HEK293 (cell line): ENCODE data around the gene TFR2.
A peak's percentile ranks its signal among the peaks of the same experiment; 100 is the strongest.

Experiments used
- AEBP2 ChIP-seq: fragments of 450-650 bp; formaldehyde crosslinking; IDR thresholded peaks from 2 replicates; pipeline ENCODE4 v1.5.1; 2016; ENCODE audit warnings: missing biosample characterization, missing genetic modification characterization, borderline replicate concordance
- GLIS2 ChIP-seq: fragments of 450-650 bp; formaldehyde crosslinking; IDR thresholded peaks from 2 replicates; pipeline ENCODE4 v1.5.1; 2016; ENCODE audit warnings: missing biosample characterization, missing genetic modification characterization
- IKZF3 ChIP-seq: fragments of 450-650 bp; IDR thresholded peaks from 2 replicates; pipeline ENCODE4 v1.5.0; 2018; ENCODE audit warnings: missing biosample characterization, mild to moderate bottlenecking, missing genetic modification characterization, moderate library complexity
- PATZ1 ChIP-seq: fragments of 450-650 bp; formaldehyde crosslinking; IDR thresholded peaks from 2 replicates; pipeline ENCODE4 v1.5.1; 2016; ENCODE audit warnings: missing biosample characterization, missing genetic modification characterization
- PRDM1 ChIP-seq: fragments of 450-650 bp; formaldehyde crosslinking; IDR thresholded peaks from 2 replicates; pipeline ENCODE4; 2016; ENCODE audit warnings: missing biosample characterization, missing genetic modification characterization
- PRDM10 ChIP-seq: fragments of 450-650 bp; formaldehyde crosslinking; IDR thresholded peaks from 2 replicates; pipeline ENCODE4 v1.5.1; 2016; ENCODE audit warnings: missing biosample characterization, missing genetic modification characterization
- SALL2 ChIP-seq: fragments of 450-650 bp; formaldehyde crosslinking; IDR thresholded peaks from 2 replicates; pipeline ENCODE4 v1.5.0; 2017; ENCODE audit warnings: missing biosample characterization, mild to moderate bottlenecking, missing genetic modification characterization, borderline replicate concordance
- SP2 ChIP-seq: fragments of 450-650 bp; formaldehyde crosslinking; IDR thresholded peaks from 2 replicates; pipeline ENCODE4 v1.5.1; 2016; ENCODE audit warnings: missing biosample characterization, missing genetic modification characterization
- TCF7L2 ChIP-seq: IDR thresholded peaks from 2 replicates; pipeline ENCODE4 v1.6.1; 2011; ENCODE audit warnings: low read depth, mild to moderate bottlenecking, inconsistent platforms, low read length, moderate library complexity, borderline replicate concordance
- ZBTB10 ChIP-seq: fragments of 450-650 bp; formaldehyde crosslinking; IDR thresholded peaks from 2 replicates; pipeline ENCODE4 v1.5.1; 2016; ENCODE audit warnings: missing biosample characterization, missing genetic modification characterization
- ZBTB49 ChIP-seq: fragments of 450-650 bp; formaldehyde crosslinking; IDR thresholded peaks from 2 replicates; pipeline ENCODE4 v1.5.1; 2016; ENCODE audit warnings: missing biosample characterization, missing genetic modification characterization, low read depth
- ZFP37 ChIP-seq: fragments of 450-650 bp; formaldehyde crosslinking; IDR thresholded peaks from 2 replicates; pipeline ENCODE4 v1.5.1; 2016; ENCODE audit warnings: missing biosample characterization, missing genetic modification characterization
- ZNF155 ChIP-seq: fragments of 450-650 bp; formaldehyde crosslinking; IDR thresholded peaks from 2 replicates; pipeline ENCODE4 v1.5.1; 2016; ENCODE audit warnings: missing biosample characterization, missing genetic modification characterization
- ZNF16 ChIP-seq: fragments of 450-650 bp; formaldehyde crosslinking; IDR thresholded peaks from 2 replicates; pipeline ENCODE4 v1.5.1; 2016; ENCODE audit warnings: low read depth, missing biosample characterization, missing genetic modification characterization
- ZNF19 ChIP-seq: fragments of 450-650 bp; formaldehyde crosslinking; IDR thresholded peaks from 2 replicates; pipeline ENCODE4; 2016; ENCODE audit warnings: missing biosample characterization, missing genetic modification characterization, low read depth
- ZNF2 ChIP-seq: fragments of 450-650 bp; formaldehyde crosslinking; IDR thresholded peaks from 2 replicates; pipeline ENCODE4 v1.5.1; 2016; ENCODE audit warnings: missing biosample characterization, missing genetic modification characterization
- ZNF266 ChIP-seq: fragments of 450-650 bp; formaldehyde crosslinking; IDR thresholded peaks from 2 replicates; pipeline ENCODE4 v1.5.1; 2016; ENCODE audit warnings: missing biosample characterization, missing genetic modification characterization, low read depth
- ZNF274 ChIP-seq, 2 experiments: fragments of 200-500 bp in 1 of 2; fragments of 450-650 bp in 1 of 2; sonication (Bioruptor generic) in 1 of 2; formaldehyde crosslinking in 1 of 2; IDR thresholded peaks; 2 replicates each; pipeline versions ENCODE4 v1.5.1 to v1.6.1; 2014 to 2016; ENCODE audit warnings: borderline replicate concordance in 1 of 2, inconsistent platforms in 1 of 2, low read length in 1 of 2, missing biosample characterization in 1 of 2, missing genetic modification characterization in 1 of 2
- ZNF341 ChIP-seq: fragments of 450-650 bp; formaldehyde crosslinking; IDR thresholded peaks from 2 replicates; pipeline ENCODE4; 2016; ENCODE audit warnings: low read depth, missing biosample characterization, missing genetic modification characterization
- ZNF514 ChIP-seq: fragments of 450-650 bp; formaldehyde crosslinking; IDR thresholded peaks from 2 replicates; pipeline ENCODE4 v1.5.1; 2016; ENCODE audit warnings: missing biosample characterization, missing genetic modification characterization
- ZNF529 ChIP-seq: fragments of 450-650 bp; formaldehyde crosslinking; IDR thresholded peaks from 2 replicates; pipeline ENCODE4 v1.5.1; 2017; ENCODE audit warnings: missing genetic modification characterization, missing biosample characterization; ENCODE audit not compliant: insufficient replicate concordance
- ZNF571 ChIP-seq: fragments of 450-650 bp; formaldehyde crosslinking; IDR thresholded peaks from 2 replicates; pipeline ENCODE4 v1.5.0; 2017; ENCODE audit warnings: missing biosample characterization, missing genetic modification characterization
- ZNF692 ChIP-seq: fragments of 450-650 bp; formaldehyde crosslinking; IDR thresholded peaks from 2 replicates; pipeline ENCODE4 v1.5.1; 2016; ENCODE audit warnings: missing biosample characterization, missing genetic modification characterization
- ZSCAN30 ChIP-seq: fragments of 450-650 bp; IDR thresholded peaks from 2 replicates; pipeline ENCODE4 v1.5.1; 2018; ENCODE audit warnings: missing biosample characterization, mild to moderate bottlenecking, missing genetic modification characterization, moderate library complexity
- ZXDB ChIP-seq: fragments of 450-650 bp; formaldehyde crosslinking; IDR thresholded peaks from 2 replicates; pipeline ENCODE4 v1.5.1; 2016; ENCODE audit warnings: missing biosample characterization, missing genetic modification characterization

The TFR2 gene

GRCh38 chr7:100585511-100586265 is 55.7 kb downstream of the TFR2 start, which contains the start of gene LRCH4 (continued):
- TF ChIP-seq ZNF692 (tag by site-specific recombination) (peak; percentile 91), GLIS2 (tag by site-specific recombination) (no peak), PRDM1 (tag by site-specific recombination) (no peak), ZNF2 (tag by site-specific recombination) (peak; percentile 84), ZBTB49 (tag by site-specific recombination) (no peak), ZFP37 (tag by site-specific recombination) (peak; percentile 78), ZNF274 (IDR thresholded peaks at IDR 0.05; ENCODE audit: low read length) (no peak), ZNF274 (tag by site-specific recombination; IDR thresholded peaks at IDR 0.05; ENCODE audit: borderline replicate concordance) (no peak), ZXDB (tag by site-specific recombination) (peak; percentile 3), ZNF571 (tag by site-specific recombination) (no peak), SP2 (no peak), ZNF341 (tag by site-specific recombination) (peak; percentile 89), PRDM10 (tag by site-specific recombination) (no peak), AEBP2 (tag by site-specific recombination) (no peak), ZNF529 (no peak), TCF7L2 (no peak), SALL2 (tag by site-specific recombination) (no peak), ZNF16 (tag by site-specific recombination) (no peak), ZNF514 (no peak), IKZF3 (peak; percentile 68), ZNF19 (tag by site-specific recombination) (no peak), PATZ1 (tag by site-specific recombination) (peak; percentile 84; the same call in 1 of the 2 replicates), ZNF266 (tag by site-specific recombination) (no peak), ZBTB10 (tag by site-specific recombination) (peak; percentile 60; the same call in 1 of the 2 replicates), ZSCAN30 (tag by site-specific recombination) (peak; percentile 92), ZNF155 (tag by site-specific recombination) (no peak)
